Ovary (tissue), 3 donors: Measurements from ENCODE around the gene BTBD19.

Experiments used
- CTCF ChIP-seq, 3 donors: fragments of 450-650 bp in 2 of 3; fragments of 200-600 bp in 1 of 3; IDR thresholded peaks; one replicate each; pipeline versions ENCODE4 v1.5.1 to v1.8.0; 2016 to 2022; ENCODE audit warnings: antibody characterized with exemption in 3 of 3, mild to moderate bottlenecking in 1 of 3
- EP300 ChIP-seq: sonication (generic); formaldehyde crosslinking; IDR thresholded peaks from one replicate; pipeline ENCODE4 v1.6.1; 2017; ENCODE audit warnings: antibody characterized with exemption
- POLR2A ChIP-seq: fragments of 450-650 bp; IDR thresholded peaks from one replicate; pipeline ENCODE4 v1.6.1; 2017; ENCODE audit warnings: antibody characterized with exemption, mild to moderate bottlenecking, moderate library complexity
- donor health status: DM: no; HTN: no; CAD: no.

- no peak for TF ChIP-seq CTCF (IDR thresholded peaks at IDR 0.05)
- TF ChIP-seq EP300 = no peak
- no peak for TF ChIP-seq POLR2A
Observed at GRCh38 chr1:44821240-44821715, 13.0 kb downstream of the BTBD19 start.
